A549 (cell line): ENCODE results near the gene CEP78.

ENCODE experiments used
- FOSL2 ChIP-seq, 2 experiments: fragments of 450-650 bp in 1 of 2; fragments of >200 bp in 1 of 2; sonication (Bioruptor Twin) in 1 of 2; formaldehyde crosslinking; IDR thresholded peaks; 2 replicates each; pipeline versions ENCODE4 v1.5.0 to v1.6.1; 2016 to 2020; ENCODE audit warnings: mild to moderate bottlenecking in 1 of 2, moderate library complexity in 1 of 2
- TF ChIP-seq, protein P1 (sequence below): fragments of >200 bp; sonication (Bioruptor Twin); formaldehyde crosslinking; IDR thresholded peaks from 3 replicates; pipeline ENCODE4 v1.5.1; 2016

DNA sequence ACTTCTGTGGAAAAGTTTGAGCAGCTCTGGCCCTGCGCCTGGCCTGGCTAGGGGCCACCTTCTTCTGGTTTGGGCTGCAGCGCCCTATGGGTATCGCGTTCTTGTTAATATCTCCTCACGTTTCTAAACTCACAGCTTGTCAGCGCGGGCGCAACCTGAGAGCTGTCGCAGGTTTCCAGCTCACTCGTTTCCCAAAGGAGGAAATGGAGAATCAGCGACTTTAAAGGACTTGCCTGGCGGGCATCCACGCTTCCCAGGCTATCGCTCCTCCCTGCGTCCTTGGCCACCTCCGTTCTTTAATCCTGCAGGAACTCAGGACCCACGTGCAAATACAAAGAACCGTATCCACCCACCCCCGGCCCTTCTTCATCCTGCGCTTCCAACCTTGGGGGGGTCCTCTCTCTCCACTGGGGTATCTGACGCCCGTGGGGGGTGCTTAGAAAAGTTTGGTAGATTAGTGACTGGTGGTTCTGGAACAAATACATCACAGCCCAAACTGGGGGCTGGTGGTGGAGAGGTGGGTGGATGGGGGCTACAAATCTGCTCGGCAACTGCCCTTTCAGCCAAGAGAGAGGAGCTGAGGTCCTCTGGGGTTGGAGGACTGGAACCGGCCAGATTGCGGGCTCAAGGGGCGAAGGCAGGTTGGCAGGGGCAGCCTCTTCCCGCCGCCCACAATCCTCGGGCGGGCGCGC is 60.5 kb downstream of the CEP78 start:
- TF ChIP-seq, protein P1, sequence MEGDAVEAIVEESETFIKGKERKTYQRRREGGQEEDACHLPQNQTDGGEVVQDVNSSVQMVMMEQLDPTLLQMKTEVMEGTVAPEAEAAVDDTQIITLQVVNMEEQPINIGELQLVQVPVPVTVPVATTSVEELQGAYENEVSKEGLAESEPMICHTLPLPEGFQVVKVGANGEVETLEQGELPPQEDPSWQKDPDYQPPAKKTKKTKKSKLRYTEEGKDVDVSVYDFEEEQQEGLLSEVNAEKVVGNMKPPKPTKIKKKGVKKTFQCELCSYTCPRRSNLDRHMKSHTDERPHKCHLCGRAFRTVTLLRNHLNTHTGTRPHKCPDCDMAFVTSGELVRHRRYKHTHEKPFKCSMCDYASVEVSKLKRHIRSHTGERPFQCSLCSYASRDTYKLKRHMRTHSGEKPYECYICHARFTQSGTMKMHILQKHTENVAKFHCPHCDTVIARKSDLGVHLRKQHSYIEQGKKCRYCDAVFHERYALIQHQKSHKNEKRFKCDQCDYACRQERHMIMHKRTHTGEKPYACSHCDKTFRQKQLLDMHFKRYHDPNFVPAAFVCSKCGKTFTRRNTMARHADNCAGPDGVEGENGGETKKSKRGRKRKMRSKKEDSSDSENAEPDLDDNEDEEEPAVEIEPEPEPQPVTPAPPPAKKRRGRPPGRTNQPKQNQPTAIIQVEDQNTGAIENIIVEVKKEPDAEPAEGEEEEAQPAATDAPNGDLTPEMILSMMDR = no peak
- TF ChIP-seq FOSL2 (IDR thresholded peaks at IDR 0.05) = no peak
- no peak for TF ChIP-seq FOSL2 (CRISPR knock-in tag; IDR thresholded peaks at IDR 0.05)
